HG03066 (cell line): ENCODE data around the gene FLRT2.

Experiments used
- ATAC-seq: cut with Tn5 transposase; IDR thresholded peaks from one replicate; pipeline ENCODE4 v1.9.1; 2021; ENCODE audit warnings: low read depth; ENCODE audit not compliant: unreplicated experiment

The FLRT2 gene

GRCh38 chr14:85556267-85556666 lies 26.3 kb downstream of the FLRT2 start:
- no peak for ATAC-seq

GRCh38 chr14:85558505-85558904 lies 28.6 kb downstream of the FLRT2 start:
- no peak for ATAC-seq

- no peak for ATAC-seq
These were observed 32.7 kb downstream of the FLRT2 start for GRCh38 chr14:85562630-85563029.

GRCh38 chr14:85564841-85565527 lies 35.0 kb downstream of the FLRT2 start:
- ATAC-seq = no peak

- no peak for ATAC-seq
These were observed 35.9 kb downstream of the FLRT2 start for GRCh38 chr14:85565862-85566296.

GRCh38 chr14:85566603-85567002 lies 36.7 kb downstream of the FLRT2 start:
- no peak for ATAC-seq

GRCh38 chr14:85572011-85572410 lies 42.1 kb downstream of the FLRT2 start:
- no peak for ATAC-seq

GRCh38 chr14:85572845-85573244 lies 42.9 kb downstream of the FLRT2 start:
- no peak for ATAC-seq

- ATAC-seq = no peak
These were observed 43.5 kb downstream of the FLRT2 start for GRCh38 chr14:85573406-85573805.

GRCh38 chr14:85574853-85575616 lies 45.1 kb downstream of the FLRT2 start:
- ATAC-seq = no peak

GRCh38 chr14:85575617-85575898 lies 45.6 kb downstream of the FLRT2 start:
- no peak for ATAC-seq

GRCh38 chr14:85576218-85576617 lies 46.3 kb downstream of the FLRT2 start:
- ATAC-seq = no peak

- ATAC-seq = no peak
These were observed 47.1 kb downstream of the FLRT2 start for GRCh38 chr14:85576848-85577542.

GRCh38 chr14:85577543-85578114 lies 47.7 kb downstream of the FLRT2 start:
- no peak for ATAC-seq

- ATAC-seq = no peak
These were observed 48.4 kb downstream of the FLRT2 start for GRCh38 chr14:85578357-85578756.

- ATAC-seq = no peak
These were observed 49.0 kb downstream of the FLRT2 start for GRCh38 chr14:85578930-85579329.

- no peak for ATAC-seq
These were observed 50.0 kb downstream of the FLRT2 start for GRCh38 chr14:85579942-85580341.

GRCh38 chr14:85580536-85581140 lies 50.7 kb downstream of the FLRT2 start:
- ATAC-seq = no peak

GRCh38 chr14:85581691-85582090 lies 51.7 kb downstream of the FLRT2 start:
- no peak for ATAC-seq

- no peak for ATAC-seq
These were observed 53.4 kb downstream of the FLRT2 start for GRCh38 chr14:85583380-85583779.

GRCh38 chr14:85584481-85584880 lies 54.5 kb downstream of the FLRT2 start:
- ATAC-seq = no peak
